M059J (cell line): ENCODE data around the gene MALT1. TPM values are rescaled to one million over a fixed set of nuclear protein-coding genes. Genes with fewer than 3 reads are reported as not detected.

Experiments used
- total RNA-seq: library from RNA; depleted of rRNA; stranded (reverse); fragments of >200 nt; shearing (Covaris generic); gene quantifications from 2 replicates; pipeline ENCODE4 v1.2.3, GENCODE V29; 2014; rRNA removed

Gene MALT1
- total RNA-seq, 1 experiment from 2014 or later: 116 TPM

Other genes starting within 250 kb of the MALT1 start
- 38.7 and 73.1 TPM in 2 replicates for gene ALPK2, start 42.4 kb upstream of the MALT1 start, total RNA-seq
- 52.2 and 60.9 TPM in 2 replicates for gene ZNF532, start 193.4 kb downstream of the MALT1 start, total RNA-seq